ENCODE data around the gene ANO2.

GRCh38 chr12:5871741-5872140 is 73.3 kb downstream of the ANO2 start:
- TF ChIP-seq CTCF (IDR thresholded peaks at IDR 0.05; ENCODE audit: low read depth, low read length) (no peak), POLR2A (IDR thresholded peaks at IDR 0.05; ENCODE audit: extremely low read depth, insufficient read length) (no peak)

Data from NB4 (cell line).